HUES6 (cell line): Measurements from ENCODE around the gene CD1B.
"Not testable (repeated sequence)": the region's sequence is repeated elsewhere in the genome, so short reads cannot be mapped to it uniquely, and the experiment has no call there.

Source experiments
- H3K27ac ChIP-seq: 2 replicates; pipeline ENCODE4 v1.7.0; 2013; ENCODE audit warnings: low read depth, mild to moderate bottlenecking, low read length, inconsistent platforms
- H3K27me3 ChIP-seq: 2 replicates; pipeline ENCODE4 v1.6.1; 2013; ENCODE audit warnings: low read length; ENCODE audit not compliant: control insufficient read depth, insufficient read depth
- H3K36me3 ChIP-seq: 2 replicates; pipeline ENCODE4 v1.6.1; 2013; ENCODE audit warnings: low read length; ENCODE audit not compliant: control insufficient read depth, insufficient read depth
- H3K4me1 ChIP-seq: 2 replicates; pipeline ENCODE4 v1.6.1; 2013; ENCODE audit warnings: low read length; ENCODE audit not compliant: control insufficient read depth, insufficient read depth
- H3K4me3 ChIP-seq: 2 replicates; pipeline ENCODE4 v1.5.1; 2013; ENCODE audit warnings: low read depth, low read length
- H3K9ac ChIP-seq: one replicate; pipeline ENCODE4 v1.6.1; 2013; ENCODE audit warnings: mild to moderate bottlenecking, low read length
- H3K9me3 ChIP-seq: 2 replicates; pipeline ENCODE4 v1.6.1; 2013; ENCODE audit warnings: low read depth, low read length; ENCODE audit not compliant: control insufficient read depth, insufficient read depth

The CD1B gene

DNA sequence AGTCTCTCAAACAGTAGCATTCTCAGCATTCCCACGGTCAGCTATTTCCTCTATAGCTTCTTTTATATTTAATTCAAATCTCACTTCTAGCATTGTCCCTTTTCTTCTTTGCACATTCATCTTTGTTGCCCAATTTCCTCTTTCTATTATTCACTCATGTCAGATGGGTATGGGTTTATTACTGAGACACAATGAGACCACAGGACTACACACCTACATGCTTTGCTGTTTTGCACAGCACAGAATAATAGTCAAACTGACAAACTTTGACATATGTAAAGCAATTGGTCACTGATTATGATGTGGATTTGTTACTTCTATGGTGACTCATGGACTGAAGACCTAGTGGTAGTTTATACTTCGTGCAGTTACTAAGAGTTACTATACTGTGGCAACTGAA lies 47.4 kb downstream of the CD1B start:
- H3K4me1 ChIP-seq, result no peaks in the 10 kb centered on the region
- no peak overlapping the region for H3K27ac ChIP-seq
- H3K36me3 ChIP-seq, result no peaks in the 10 kb centered on the region
- no peaks in the 10 kb centered on the region for H3K27me3 ChIP-seq
- no peak overlapping the region for H3K4me3 ChIP-seq
- peaks cover 14% of the 10 kb centered on the region for H3K9me3 ChIP-seq
- no peak overlapping the region for H3K9ac ChIP-seq

DNA sequence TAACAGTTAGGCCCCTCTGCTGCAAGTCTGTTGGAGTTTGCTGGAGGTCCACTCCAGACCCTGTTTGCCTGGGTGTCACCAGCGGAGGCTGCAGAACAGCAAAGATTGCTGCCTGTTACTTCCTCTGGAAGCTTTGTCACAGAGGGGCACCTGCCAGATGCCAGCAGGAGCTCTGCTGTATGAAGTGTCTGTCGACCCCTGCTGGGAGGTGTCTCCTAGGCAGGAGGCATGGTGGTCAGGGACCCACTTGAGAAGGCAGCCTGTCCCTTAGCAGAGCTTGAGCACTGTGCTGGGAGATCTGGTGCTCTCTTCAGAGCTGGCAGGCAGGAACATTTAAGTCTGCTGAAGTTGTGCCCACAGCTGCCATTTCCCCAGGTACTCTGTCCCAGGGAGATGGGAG lies 48.9 kb downstream of the CD1B start:
- H3K4me3 ChIP-seq, H3K9ac ChIP-seq, H3K27me3 ChIP-seq, H3K36me3 ChIP-seq, H3K27ac ChIP-seq, H3K4me1 ChIP-seq: not testable (repeated sequence)
- H3K9me3 ChIP-seq, result peaks cover 14% of the 10 kb centered on the region
